B cell (primary cell): ENCODE data around the gene MAD1L1. TPM values are rescaled to one million over a fixed set of nuclear protein-coding genes. Genes with fewer than 3 reads are reported as not detected.
A peak's percentile ranks its signal among the peaks of the same experiment; 100 is the strongest.

ENCODE experiments used
- ATAC-seq: fragments of 200-7000 bp; cut with Tn5 transposase; one replicate; pipeline ENCODE4 v1.10.0; 2021; ENCODE audit warnings: low read depth, mild to moderate bottlenecking, moderate number of reproducible peaks, moderate library complexity
- CTCF ChIA-PET: fragments of 350-600 bp; sonication (Branson Sonifier 250); formaldehyde crosslinking; loops from one replicate; lab custom pipeline; 2021; ENCODE audit warnings: antibody characterized with exemption, inconsistent platforms; lab: Charles Lee
- POLR2A ChIA-PET: fragments of 350-600 bp; sonication (Branson Sonifier 250); formaldehyde crosslinking; loops from one replicate; lab custom pipeline; 2021; ENCODE audit warnings: antibody characterized with exemption; lab: Charles Lee
- DNase-seq: peaks from one replicate; pipeline ENCODE4 v3.0.0; 2013
- H2AFZ ChIP-seq: 2 replicates; pipeline ENCODE4 v1.6.1; 2012; ENCODE audit warnings: mild to moderate bottlenecking, low read depth, low read length; ENCODE audit not compliant: insufficient read depth, poor library complexity, severe bottlenecking
- H3K27ac ChIP-seq, 2 donors: 1 replicate in 1 of 2; 2 replicates in 1 of 2; pipeline ENCODE4 v1.5.1; 2012 to 2013; ENCODE audit warnings: low read length in 2 of 2, mild to moderate bottlenecking in 2 of 2, moderate library complexity in 1 of 2
- H3K27me3 ChIP-seq, 4 experiments: fragments of 200-600 bp in 1 of 4; sonication (generic) in 1 of 4; replicated peaks in 1 of 4; 1 replicate in 2 of 4; 2 replicates in 2 of 4; pipeline versions ENCODE4 v1.6.1 to v1.7.0; 2013 to 2016; ENCODE audit warnings: low read length in 3 of 4, mild to moderate bottlenecking in 2 of 4, mixed read lengths in 1 of 4, moderate library complexity in 1 of 4; ENCODE audit not compliant: insufficient read depth in 4 of 4, control insufficient read depth in 3 of 4; ENCODE audit errors: control extremely low read depth in 1 of 4
- H3K36me3 ChIP-seq, 2 experiments: replicated peaks in 1 of 2; 1 replicate in 1 of 2; 2 replicates in 1 of 2; pipeline versions ENCODE4 v1.6.1 to v1.7.1; 2013; ENCODE audit warnings: low read length in 1 of 2; ENCODE audit not compliant: insufficient read depth in 2 of 2, control insufficient read depth in 1 of 2; ENCODE audit errors: control extremely low read depth in 1 of 2, extremely low read depth in 1 of 2
- H3K4me1 ChIP-seq, 2 donors: fragments of 200-600 bp in 1 of 2; sonication (generic) in 1 of 2; 1 replicate in 1 of 2; 2 replicates in 1 of 2; pipeline versions ENCODE4 v1.5.1 to v1.6.1; 2013 to 2017; ENCODE audit warnings: low read length in 2 of 2; ENCODE audit not compliant: control insufficient read depth in 2 of 2, insufficient read depth in 2 of 2
- H3K4me2 ChIP-seq: replicated peaks from 2 replicates; pipeline ENCODE3; 2012; ENCODE audit warnings: mild to moderate bottlenecking, low read depth, low read length; ENCODE audit not compliant: poor library complexity, severe bottlenecking
- H3K4me3 ChIP-seq, 5 experiments: fragments of 200-600 bp in 1 of 5; sonication (generic) in 1 of 5; 1 replicate in 3 of 5; 2 replicates in 2 of 5; pipeline versions ENCODE4 v1.5.1 to v1.7.0; 2011 to 2016; ENCODE audit warnings: low read length in 4 of 5, mild to moderate bottlenecking in 4 of 5, low read depth in 2 of 5, control low read depth in 1 of 5, moderate library complexity in 1 of 5; ENCODE audit not compliant: insufficient read depth in 1 of 5; ENCODE audit errors: control extremely low read depth in 1 of 5, extremely low read depth in 1 of 5
- H3K79me2 ChIP-seq: fragments of 200-600 bp; sonication (generic); one replicate; pipeline ENCODE4 v1.6.0; 2016; ENCODE audit warnings: low read length; ENCODE audit not compliant: control insufficient read depth, insufficient read depth
- H3K9ac ChIP-seq: fragments of 200-600 bp; sonication (generic); 2 replicates; pipeline ENCODE4 v1.6.1; 2017; ENCODE audit warnings: mild to moderate bottlenecking, low read length, moderate library complexity
- H3K9me3 ChIP-seq, 3 donors: one replicate each; pipeline versions ENCODE4 v1.6.1 to v1.7.1; 2013; ENCODE audit warnings: low read length in 2 of 3; ENCODE audit not compliant: control insufficient read depth in 2 of 3, insufficient read depth in 1 of 3; ENCODE audit errors: control extremely low read depth in 1 of 3
- H4K20me1 ChIP-seq: 2 replicates; pipeline ENCODE4 v1.6.0; 2012; ENCODE audit warnings: mild to moderate bottlenecking, low read length; ENCODE audit not compliant: insufficient read depth, control insufficient read depth, poor library complexity, severe bottlenecking
- H3K27ac Mint-ChIP-seq: one replicate; pipeline ENCODE4 v1.8.0; 2021; ENCODE audit warnings: mixed read lengths
- H3K27me3 Mint-ChIP-seq: one replicate; pipeline ENCODE4 v1.8.0; 2021; ENCODE audit warnings: mixed read lengths
- H3K4me1 Mint-ChIP-seq: one replicate; pipeline ENCODE4 v1.8.0; 2021; ENCODE audit warnings: mixed read lengths
- H3K4me3 Mint-ChIP-seq: one replicate; pipeline ENCODE4 v1.8.0; 2021; ENCODE audit warnings: mixed read lengths
- H3K9me3 Mint-ChIP-seq: one replicate; pipeline ENCODE4 v1.8.0; 2022; ENCODE audit warnings: mixed read lengths; ENCODE audit not compliant: insufficient read depth
- EZH2 ChIP-seq: IDR thresholded peaks from 2 replicates; pipeline ENCODE4 v1.6.1; 2012; ENCODE audit warnings: borderline replicate concordance, low read depth, mild to moderate bottlenecking, moderate library complexity, low read length; ENCODE audit not compliant: insufficient read depth, poor library complexity, severe bottlenecking
- WGBS: methylation state at CpG from one replicate; pipeline ENCODE4 v1.1.5; 2013; ENCODE audit warnings: missing lambda C conversion rate; ENCODE audit not compliant: insufficient coverage; 5-methylcytosine and 5-hydroxymethylcytosine counted together
- intact Hi-C: fragments of 100-400 bp; cut with micrococcal nuclease; formaldehyde crosslinking; loops from one replicate; pipeline ENCODE4 v1.10.0; 2022
- polyA plus RNA-seq: library from polyadenylated mRNA; depleted of rRNA; stranded (reverse); fragments of >200 nt; gene quantifications from 2 replicates; pipeline ENCODE4 v1.2.3, GENCODE V29; 2012
- total RNA-seq, 2 donors: library from RNA; stranded (reverse); fragments of 120-200 nt in 1 of 2; gene quantifications; 1 replicate in 1 of 2; 2 replicates in 1 of 2; pipeline versions ENCODE4 v1.2.3 to v1.2.4, GENCODE V29; 2013 to 2022
- TF ChIP-seq, protein P1 (sequence below): fragments of 200-600 bp; IDR thresholded peaks from one replicate; pipeline ENCODE4 v1.8.0; 2022; ENCODE audit warnings: antibody characterized with exemption, mild to moderate bottlenecking

Gene MAD1L1
- total and polyA plus RNA-seq, 2 donors (not counting 1 experiment from before 2014, with no cell fraction given): 86.7 to 110 TPM

GRCh38 chr7:2185715-2186114, 47.0 kb downstream of the MAD1L1 start:
- Histone ChIP-seq H2AFZ (no peak overlapping the region), H3K27ac (no peak overlapping the region), H3K4me2 (no peak overlapping the region), H3K79me2 (peaks cover 3% of the 10 kb centered on the region), H3K9me3 (peaks cover 0 to 9% (median 0%) of the 10 kb centered on the region in 3 donors), H3K36me3 (peaks cover 3 to 19% of the 10 kb centered on the region in 2 experiments), H3K9ac (no peak overlapping the region), H3K27me3 (no peaks in the 10 kb centered on the region), H3K4me1 (no peaks in the 10 kb centered on the region), H4K20me1 (no peaks in the 10 kb centered on the region), H3K4me3 (no peak overlapping the region)
- no peak for TF ChIP-seq EZH2
- TF ChIP-seq, protein P1, sequence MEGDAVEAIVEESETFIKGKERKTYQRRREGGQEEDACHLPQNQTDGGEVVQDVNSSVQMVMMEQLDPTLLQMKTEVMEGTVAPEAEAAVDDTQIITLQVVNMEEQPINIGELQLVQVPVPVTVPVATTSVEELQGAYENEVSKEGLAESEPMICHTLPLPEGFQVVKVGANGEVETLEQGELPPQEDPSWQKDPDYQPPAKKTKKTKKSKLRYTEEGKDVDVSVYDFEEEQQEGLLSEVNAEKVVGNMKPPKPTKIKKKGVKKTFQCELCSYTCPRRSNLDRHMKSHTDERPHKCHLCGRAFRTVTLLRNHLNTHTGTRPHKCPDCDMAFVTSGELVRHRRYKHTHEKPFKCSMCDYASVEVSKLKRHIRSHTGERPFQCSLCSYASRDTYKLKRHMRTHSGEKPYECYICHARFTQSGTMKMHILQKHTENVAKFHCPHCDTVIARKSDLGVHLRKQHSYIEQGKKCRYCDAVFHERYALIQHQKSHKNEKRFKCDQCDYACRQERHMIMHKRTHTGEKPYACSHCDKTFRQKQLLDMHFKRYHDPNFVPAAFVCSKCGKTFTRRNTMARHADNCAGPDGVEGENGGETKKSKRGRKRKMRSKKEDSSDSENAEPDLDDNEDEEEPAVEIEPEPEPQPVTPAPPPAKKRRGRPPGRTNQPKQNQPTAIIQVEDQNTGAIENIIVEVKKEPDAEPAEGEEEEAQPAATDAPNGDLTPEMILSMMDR: no peak
- ChIA-PET CTCF (no interaction called here), POLR2A (no interaction called here)
- no peak overlapping the region for H3K27ac Mint-ChIP-seq
- intact Hi-C loops: no loop called here
- ATAC-seq (no peak), DNase-seq (no peak)
- no peaks in the 10 kb centered on the region for H3K9me3 Mint-ChIP-seq
- H3K4me1 Mint-ChIP-seq: no peaks in the 10 kb centered on the region
- no peak overlapping the region for H3K4me3 Mint-ChIP-seq
- WGBS: 100% methylated on average over 4 of the region's 8 CpGs
- H3K27me3 Mint-ChIP-seq: no peaks in the 10 kb centered on the region

DNA sequence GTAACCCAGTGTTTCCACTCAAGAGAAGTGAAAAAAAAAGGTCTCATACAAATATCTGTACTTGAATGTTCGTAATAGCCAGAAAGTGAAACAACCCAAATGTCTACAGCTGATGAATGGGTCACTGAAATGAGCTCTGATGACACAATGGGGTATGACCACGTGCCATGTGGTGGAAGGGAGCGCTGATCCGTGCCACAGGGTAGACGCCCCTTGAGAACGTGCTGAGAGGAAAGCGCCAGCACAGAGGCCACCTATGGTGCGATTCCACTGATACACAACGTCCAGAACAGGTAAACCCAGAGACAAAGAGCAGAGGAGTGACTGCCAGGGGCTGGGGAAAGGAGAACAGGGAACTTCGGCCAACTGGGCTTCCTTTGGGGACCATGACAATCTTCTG, 50.3 kb downstream of the MAD1L1 start:
- TF ChIP-seq, protein P1: no peak
- no peak for TF ChIP-seq EZH2
- no peak overlapping the region for H3K4me2 ChIP-seq
- no peaks in the 10 kb centered on the region for H3K9me3 Mint-ChIP-seq
- peaks cover 3% of the 10 kb centered on the region for H3K79me2 ChIP-seq
- no peak overlapping the region for H3K4me3 ChIP-seq
- DNase-seq (no peak), ATAC-seq (peak; percentile 43)
- no peak overlapping the region for H3K27ac Mint-ChIP-seq
- H3K4me3 Mint-ChIP-seq: no peak overlapping the region
- H2AFZ ChIP-seq: no peak overlapping the region
- peaks cover 3 to 15% of the 10 kb centered on the region in 2 experiments for H3K36me3 ChIP-seq
- H3K27me3 Mint-ChIP-seq: no peaks in the 10 kb centered on the region
- no peaks in the 10 kb centered on the region for H4K20me1 ChIP-seq
- H3K4me1 Mint-ChIP-seq: no peaks in the 10 kb centered on the region
- no peak overlapping the region for H3K9ac ChIP-seq
- H3K9me3 ChIP-seq: peaks cover 0 to 6% (median 0%) of the 10 kb centered on the region in 3 donors
- no peaks in the 10 kb centered on the region for H3K4me1 ChIP-seq
- CTCF ChIA-PET: interaction anchor here (1.0 kb wide), 1 partner anchor 12 kb away, joined by 3 read pairs; no protein-coding TSS in a partner anchor
- intact Hi-C loops: no loop called here
- POLR2A ChIA-PET: interaction anchor here (0.7 kb wide), 1 partner anchor 9 kb away, joined by 3 read pairs; no protein-coding TSS in a partner anchor
- H3K27ac ChIP-seq: no peak overlapping the region
- no peaks in the 10 kb centered on the region for H3K27me3 ChIP-seq
- WGBS: 96% methylated on average over 7 of the region's 10 CpGs
